Neural cell (in vitro differentiated cells): ENCODE data around the gene SERPINI2.

Experiments used
- EP300 ChIP-seq: fragments of 450-650 bp; conservative IDR thresholded peaks from 2 replicates; pipeline ENCODE4 v1.6.1; 2014; ENCODE audit warnings: antibody characterized with exemption, mild to moderate bottlenecking, moderate library complexity; ENCODE audit not compliant: poor library complexity, severe bottlenecking
- POLR2AphosphoS5 ChIP-seq: IDR thresholded peaks from 2 replicates; pipeline ENCODE4 v1.6.1; 2012
- TAF1 ChIP-seq: IDR thresholded peaks from 2 replicates; pipeline ENCODE4 v1.6.1; 2012; ENCODE audit warnings: low read depth
- TF ChIP-seq, protein P1 (sequence below): fragments of 450-650 bp; IDR thresholded peaks from 2 replicates; pipeline ENCODE4 v1.5.1; 2014; ENCODE audit warnings: antibody characterized with exemption, mild to moderate bottlenecking, moderate library complexity; ENCODE audit not compliant: poor library complexity, severe bottlenecking
- TF ChIP-seq, protein P2 (sequence below): IDR thresholded peaks from 2 replicates; pipeline ENCODE4 v1.6.1; 2012; ENCODE audit warnings: borderline replicate concordance

DNA sequence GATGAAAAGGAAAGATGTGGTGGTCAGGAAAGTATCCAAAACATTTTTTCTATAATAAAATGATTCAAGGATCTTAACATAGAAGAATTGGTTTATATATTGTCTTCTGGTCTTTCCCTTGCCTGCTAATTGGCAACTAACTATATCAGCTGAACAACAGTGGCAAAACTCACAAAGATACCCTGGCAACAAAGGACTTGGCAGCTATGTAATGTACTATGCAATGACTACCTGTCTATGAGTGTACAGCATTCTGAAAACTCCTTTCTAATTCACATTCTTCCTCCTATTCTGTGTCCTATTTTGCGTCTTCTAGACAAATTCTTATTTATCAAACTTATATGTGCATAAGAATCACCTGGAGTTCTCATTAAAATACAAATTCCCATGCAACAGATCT lies 15.7 kb upstream of the SERPINI2 start:
- TF ChIP-seq, protein P1, sequence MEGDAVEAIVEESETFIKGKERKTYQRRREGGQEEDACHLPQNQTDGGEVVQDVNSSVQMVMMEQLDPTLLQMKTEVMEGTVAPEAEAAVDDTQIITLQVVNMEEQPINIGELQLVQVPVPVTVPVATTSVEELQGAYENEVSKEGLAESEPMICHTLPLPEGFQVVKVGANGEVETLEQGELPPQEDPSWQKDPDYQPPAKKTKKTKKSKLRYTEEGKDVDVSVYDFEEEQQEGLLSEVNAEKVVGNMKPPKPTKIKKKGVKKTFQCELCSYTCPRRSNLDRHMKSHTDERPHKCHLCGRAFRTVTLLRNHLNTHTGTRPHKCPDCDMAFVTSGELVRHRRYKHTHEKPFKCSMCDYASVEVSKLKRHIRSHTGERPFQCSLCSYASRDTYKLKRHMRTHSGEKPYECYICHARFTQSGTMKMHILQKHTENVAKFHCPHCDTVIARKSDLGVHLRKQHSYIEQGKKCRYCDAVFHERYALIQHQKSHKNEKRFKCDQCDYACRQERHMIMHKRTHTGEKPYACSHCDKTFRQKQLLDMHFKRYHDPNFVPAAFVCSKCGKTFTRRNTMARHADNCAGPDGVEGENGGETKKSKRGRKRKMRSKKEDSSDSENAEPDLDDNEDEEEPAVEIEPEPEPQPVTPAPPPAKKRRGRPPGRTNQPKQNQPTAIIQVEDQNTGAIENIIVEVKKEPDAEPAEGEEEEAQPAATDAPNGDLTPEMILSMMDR: no peak
- TF ChIP-seq EP300 (no peak), POLR2AphosphoS5 (no peak), TAF1 (no peak)
- TF ChIP-seq, protein P2, sequence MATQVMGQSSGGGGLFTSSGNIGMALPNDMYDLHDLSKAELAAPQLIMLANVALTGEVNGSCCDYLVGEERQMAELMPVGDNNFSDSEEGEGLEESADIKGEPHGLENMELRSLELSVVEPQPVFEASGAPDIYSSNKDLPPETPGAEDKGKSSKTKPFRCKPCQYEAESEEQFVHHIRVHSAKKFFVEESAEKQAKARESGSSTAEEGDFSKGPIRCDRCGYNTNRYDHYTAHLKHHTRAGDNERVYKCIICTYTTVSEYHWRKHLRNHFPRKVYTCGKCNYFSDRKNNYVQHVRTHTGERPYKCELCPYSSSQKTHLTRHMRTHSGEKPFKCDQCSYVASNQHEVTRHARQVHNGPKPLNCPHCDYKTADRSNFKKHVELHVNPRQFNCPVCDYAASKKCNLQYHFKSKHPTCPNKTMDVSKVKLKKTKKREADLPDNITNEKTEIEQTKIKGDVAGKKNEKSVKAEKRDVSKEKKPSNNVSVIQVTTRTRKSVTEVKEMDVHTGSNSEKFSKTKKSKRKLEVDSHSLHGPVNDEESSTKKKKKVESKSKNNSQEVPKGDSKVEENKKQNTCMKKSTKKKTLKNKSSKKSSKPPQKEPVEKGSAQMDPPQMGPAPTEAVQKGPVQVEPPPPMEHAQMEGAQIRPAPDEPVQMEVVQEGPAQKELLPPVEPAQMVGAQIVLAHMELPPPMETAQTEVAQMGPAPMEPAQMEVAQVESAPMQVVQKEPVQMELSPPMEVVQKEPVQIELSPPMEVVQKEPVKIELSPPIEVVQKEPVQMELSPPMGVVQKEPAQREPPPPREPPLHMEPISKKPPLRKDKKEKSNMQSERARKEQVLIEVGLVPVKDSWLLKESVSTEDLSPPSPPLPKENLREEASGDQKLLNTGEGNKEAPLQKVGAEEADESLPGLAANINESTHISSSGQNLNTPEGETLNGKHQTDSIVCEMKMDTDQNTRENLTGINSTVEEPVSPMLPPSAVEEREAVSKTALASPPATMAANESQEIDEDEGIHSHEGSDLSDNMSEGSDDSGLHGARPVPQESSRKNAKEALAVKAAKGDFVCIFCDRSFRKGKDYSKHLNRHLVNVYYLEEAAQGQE: no peak
